Measurements from ENCODE around the gene EDEM1.

EDEM1 gene

GRCh38 chr3:5201536-5201935, 14.0 kb downstream of the EDEM1 start:
- DNase-seq, result no peak

DNA sequence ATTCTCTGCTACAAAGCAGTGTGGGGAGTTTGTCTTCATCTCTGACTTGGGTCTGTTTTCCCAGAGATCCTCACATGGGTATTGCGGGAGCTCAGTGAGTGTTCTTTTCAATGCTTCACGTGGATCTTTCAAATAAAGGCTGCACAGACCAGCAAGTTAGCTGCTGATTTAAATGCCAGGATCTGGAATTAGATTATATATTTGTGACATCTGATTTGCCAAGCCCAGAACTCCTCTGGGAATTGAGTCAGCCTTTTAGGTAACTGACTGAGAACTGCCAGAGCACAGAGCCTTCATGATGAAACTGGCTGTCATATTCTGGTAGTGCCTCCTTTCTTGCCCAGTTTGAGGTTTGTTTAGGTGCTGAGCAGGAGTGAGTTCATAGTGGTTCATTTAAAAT, 14.7 kb downstream of the EDEM1 start:
- no peak for DNase-seq

DNA sequence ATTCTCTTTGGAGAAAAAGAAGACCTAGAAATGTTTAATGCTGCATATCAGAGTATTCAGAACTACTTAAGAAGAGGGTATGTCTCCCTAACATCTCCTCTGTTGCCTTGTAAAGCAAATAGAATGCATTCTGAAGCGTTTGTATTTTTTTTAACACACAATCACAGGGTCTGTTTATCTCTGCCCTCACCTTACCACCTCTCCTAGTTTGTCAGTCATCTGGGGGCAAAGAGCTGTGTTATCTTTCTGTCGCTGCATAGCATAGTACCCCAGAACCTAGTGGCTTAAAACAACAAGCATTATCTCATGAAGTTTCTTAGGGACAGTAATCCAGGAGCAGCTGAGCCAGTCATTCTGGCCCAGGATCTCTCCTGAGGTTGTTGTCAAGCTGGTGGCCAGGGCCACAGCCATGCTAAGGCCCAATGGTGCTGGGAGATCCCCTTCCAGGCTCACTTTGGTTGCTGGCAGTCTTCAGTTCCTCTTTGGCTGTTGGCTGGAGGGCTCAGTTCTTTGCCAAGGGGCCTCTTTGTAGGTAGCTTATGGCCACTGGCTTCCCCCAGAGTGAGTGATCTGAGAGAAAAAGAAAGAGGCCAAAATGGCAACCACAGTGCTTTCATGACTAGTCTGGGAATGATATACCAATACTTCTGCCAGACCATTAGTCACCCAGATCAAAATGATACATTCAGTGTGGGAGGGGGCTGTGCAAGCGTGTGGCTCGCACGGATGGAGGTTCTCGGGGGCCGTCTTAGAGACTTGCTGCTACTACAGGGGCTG, 17.8 kb downstream of the EDEM1 start:
- DNase-seq, result peak in 1 of 3 donors; percentile 34

DNA sequence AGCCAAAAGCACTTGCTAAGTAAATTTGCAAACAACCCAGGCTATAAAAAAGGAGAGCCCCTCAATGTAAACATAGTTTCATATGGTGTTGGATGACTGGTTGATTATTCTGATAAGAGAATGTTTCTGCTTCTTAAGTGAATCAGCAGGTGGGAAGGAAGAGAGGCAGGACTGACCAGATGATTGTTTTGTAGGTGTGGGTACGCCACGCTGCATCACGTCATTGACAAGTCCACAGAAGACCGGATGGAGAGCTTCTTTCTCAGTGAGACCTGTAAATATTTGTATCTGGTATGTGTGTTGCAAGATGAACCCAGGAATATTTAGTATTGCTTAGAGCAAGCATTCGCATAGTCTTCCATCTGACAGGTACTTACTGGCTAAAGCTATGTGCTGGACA, 23.4 kb downstream of the EDEM1 start:
- no peak for DNase-seq

DNA sequence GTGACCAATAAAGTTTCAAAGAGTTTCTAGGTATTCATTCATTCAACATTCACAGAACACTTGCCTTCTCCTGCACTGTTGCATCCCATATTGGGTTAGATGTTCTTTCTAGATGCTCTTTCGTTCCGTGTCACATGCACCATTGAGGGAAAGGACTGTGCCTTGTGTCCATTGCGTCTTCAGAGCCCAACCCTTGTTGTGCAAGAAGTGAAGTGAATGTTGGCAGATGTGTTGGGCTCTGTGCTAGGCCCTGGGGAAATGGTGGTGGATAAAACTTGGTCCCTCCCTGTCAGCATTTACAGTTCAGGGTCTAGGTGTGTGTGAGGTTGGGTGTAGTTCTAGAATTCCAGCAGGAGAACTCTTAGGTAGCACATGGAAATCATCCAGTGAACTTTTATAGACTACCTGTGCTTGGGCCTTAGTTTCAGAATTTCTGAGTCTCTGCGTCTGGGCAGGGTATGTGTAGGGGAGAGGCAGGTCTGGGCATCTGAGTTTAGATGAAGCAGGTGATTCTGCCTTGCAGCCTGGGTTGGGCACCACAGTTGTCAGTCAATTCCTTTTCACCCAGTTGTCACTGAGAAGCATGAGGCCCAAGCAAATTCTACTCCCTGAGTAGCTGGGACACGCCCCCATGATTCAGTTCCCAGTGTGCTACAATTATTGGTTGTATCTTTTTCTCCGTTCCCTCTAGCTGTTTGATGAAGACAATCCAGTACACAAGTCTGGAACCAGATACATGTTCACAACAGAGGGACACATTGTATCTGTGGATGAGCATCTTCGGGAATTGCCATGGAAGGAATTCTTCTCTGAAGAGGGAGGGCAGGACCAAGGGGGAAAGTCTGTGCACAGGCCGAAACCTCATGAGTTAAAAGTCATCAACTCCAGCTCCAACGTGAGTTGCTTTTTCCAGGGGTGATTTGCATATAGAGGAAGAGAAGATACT, 25.4 kb downstream of the EDEM1 start:
- no peak for DNase-seq

GRCh38 chr3:5213574-5213966, 26.1 kb downstream of the EDEM1 start:
- no peak for DNase-seq

GRCh38 chr3:5214352-5214751, 26.8 kb downstream of the EDEM1 start:
- no peak for DNase-seq

- DNase-seq, result no peak
These were observed 30.5 kb downstream of the EDEM1 start for GRCh38 chr3:5217824-5218595.

DNA sequence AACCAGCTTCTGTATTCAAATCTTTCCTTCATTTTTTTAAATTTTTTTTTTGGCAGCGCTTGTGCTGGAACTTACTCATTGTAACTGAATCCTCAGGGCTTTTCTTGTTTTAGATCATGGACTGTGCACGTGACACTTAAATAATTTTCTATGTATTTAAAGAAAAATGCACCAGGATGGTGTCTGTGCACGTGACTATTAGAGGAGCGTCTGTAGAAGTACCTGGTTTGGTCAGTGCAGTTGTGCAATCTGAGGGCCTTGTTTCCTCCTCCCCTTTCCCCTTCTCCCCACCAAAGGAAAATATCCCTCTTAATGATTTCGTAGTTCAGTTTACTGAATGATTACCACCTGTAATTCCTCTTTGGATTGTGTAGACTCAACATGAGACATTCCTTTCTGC, 31.3 kb downstream of the EDEM1 start:
- no peak for DNase-seq

- no peak for DNase-seq
These were observed 31.7 kb downstream of the EDEM1 start for GRCh38 chr3:5219216-5219615.

- DNase-seq, result no peak
These were observed 32.7 kb downstream of the EDEM1 start for GRCh38 chr3:5220193-5220592.

DNA sequence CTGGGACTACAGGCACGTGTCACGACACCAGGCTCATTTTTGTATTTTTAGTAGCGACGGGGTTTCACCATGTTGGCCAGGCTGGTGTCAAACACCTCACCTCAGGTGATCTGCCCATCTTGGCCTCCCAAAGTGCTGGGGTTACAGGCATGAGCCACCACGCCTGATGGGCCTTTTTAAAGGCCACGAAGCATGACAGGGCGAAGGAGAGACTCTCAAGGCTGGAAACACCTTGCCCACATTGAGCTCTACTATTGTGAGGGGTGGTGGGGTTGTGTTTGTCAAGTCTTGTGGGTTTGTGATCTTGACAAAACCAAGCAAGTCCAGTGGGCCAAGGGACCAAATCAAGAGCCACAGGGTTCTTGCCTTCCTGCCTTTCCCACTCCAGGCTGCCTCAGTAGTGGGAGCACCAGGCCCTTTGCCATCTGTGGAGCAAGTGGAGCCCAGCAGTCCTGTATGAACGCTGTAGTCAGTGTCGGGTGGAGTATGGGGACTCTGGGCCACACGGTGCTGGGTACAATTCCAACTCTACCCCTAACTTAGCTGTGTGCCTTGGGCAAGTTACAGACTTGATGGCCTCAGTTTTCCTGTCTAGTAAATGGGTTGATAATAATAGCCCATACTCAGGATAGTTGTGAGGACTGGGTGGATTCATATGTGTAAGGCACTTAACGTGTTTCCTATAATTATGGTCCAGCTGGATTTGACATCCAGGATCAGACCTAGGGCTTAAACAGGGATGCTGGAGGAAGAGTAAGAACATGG, 33.3 kb downstream of the EDEM1 start:
- no peak for DNase-seq

GRCh38 chr3:5221701-5222100, 34.2 kb downstream of the EDEM1 start:
- DNase-seq, result no peak

DNA sequence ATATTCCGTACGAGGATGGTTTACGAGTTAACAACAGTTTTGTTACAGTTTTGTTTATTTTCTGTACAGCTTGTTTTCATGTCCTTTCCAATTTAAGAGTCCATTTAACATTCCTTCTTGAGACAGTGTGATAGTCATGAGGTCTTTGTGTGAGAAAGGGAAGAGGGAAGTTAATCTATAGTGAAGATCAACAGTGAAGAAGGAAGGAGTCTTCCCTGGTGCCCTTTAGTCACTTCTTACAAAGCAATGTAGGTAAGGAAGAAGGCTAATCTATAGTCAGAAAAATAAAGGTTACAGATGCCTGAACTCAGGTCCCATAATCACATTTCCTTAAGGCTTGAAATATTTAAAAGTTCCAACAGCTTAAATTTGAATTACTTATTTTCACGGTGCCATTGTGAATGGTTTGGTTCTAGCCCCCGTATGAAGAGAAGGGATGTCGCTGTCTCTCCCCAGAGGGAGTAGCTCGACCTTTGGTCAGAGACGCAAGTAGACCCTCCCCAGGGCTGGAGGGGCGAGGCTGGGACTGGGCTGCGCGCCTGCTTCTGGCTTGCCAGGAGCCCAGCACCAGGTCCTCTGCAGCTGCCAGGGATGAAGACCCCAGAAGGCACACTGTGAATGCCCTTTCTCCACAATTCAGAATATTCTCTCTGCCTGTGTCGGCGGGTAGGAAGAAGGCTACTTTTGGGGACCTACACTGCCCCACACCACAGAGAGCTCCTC, 34.9 kb downstream of the EDEM1 start:
- DNase-seq, result peak in 1 of 3 donors; percentile 34

DNA sequence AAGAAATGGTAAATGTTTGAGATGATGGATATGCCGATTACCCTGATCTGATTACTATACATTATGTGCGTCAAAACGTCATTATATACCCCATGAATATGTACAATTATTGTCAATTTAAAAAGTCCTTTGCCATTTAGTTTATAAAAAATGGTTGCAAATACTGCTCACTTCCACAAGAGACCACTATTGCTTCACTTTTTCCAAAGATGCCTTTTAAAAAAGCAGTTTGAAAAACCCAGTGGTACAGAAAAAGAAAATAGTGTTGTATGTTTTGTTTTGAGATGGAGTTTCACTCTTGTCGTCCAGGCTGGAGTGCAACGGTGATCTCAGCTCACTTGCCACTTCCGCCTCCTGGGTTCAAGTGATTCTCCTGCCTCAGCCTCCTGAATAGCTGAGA, 39.3 kb downstream of the EDEM1 start:
- peak; percentile 18 to 59 (median 43) for DNase-seq

GRCh38 chr3:5227812-5228211, 40.3 kb downstream of the EDEM1 start:
- DNase-seq, result peak in 1 of 3 donors; percentile 22

- DNase-seq, result no peak
These were observed 41.9 kb downstream of the EDEM1 start for GRCh38 chr3:5229414-5229813.

GRCh38 chr3:5231074-5231473, 43.6 kb downstream of the EDEM1 start:
- DNase-seq, result no peak

- no peak for DNase-seq
These were observed 44.0 kb downstream of the EDEM1 start for GRCh38 chr3:5231487-5231886.

GRCh38 chr3:5232570-5232969, 45.1 kb downstream of the EDEM1 start:
- DNase-seq, result no peak

GRCh38 chr3:5233026-5233425, 45.5 kb downstream of the EDEM1 start:
- DNase-seq, result no peak

DNA sequence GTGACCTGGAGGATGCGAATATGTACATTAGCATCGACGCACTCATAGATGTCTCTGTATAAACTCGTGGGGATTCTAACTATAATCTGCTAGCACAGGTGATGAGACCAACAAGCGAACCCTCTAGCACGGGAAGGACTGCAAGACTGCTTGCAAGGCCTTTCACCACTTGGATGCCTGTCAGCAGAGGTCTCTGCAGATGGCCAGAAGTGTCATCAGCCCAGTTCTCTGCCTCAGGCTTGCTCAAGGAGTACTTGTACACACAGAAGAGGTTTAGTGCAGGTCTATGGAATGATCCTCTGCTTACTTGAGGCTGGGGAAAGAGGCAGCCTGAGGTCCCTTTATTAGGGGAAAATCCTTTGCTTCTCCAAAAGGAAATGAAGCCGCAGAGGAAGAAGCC, 48.1 kb downstream of the EDEM1 start:
- no peak for DNase-seq
